Limb (tissue), 2 donors: ENCODE measurements around the gene ZNF154.

Source experiments
- DNase-seq, 2 donors: peaks; one replicate each; pipeline ENCODE4 v3.0.0-alpha.2; 2016; ENCODE audit errors: extremely low spot score in 2 of 2

The ZNF154 gene

GRCh38 chr19:57682226-57682766 is 26.7 kb downstream of the ZNF154 start:
- peak in 1 of 2 donors; percentile 34 for DNase-seq

- no peak for DNase-seq
Measured at GRCh38 chr19:57675881-57676280, 33.1 kb downstream of the ZNF154 start.

DNA sequence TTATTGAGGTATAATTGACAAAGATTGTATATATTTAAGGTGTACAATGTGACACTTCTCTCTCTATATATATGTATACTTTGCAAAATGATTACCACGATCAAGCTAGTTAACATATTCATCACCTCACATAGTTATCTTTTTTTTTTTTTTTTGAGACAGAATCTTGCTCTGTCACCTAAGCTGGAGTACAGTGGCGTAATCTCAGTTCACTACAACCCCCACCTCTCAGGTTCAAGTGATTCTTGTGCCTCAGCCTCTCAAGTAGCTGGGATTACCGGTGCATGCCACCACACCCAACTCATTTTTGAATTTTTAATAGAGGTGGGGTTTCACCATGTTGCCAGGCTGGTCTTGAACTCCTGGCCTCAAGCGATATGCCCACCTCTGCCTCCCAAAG is 36.5 kb downstream of the ZNF154 start:
- no peak for DNase-seq

GRCh38 chr19:57671124-57671895 is 37.7 kb downstream of the ZNF154 start:
- no peak for DNase-seq

GRCh38 chr19:57668635-57669034 is 40.4 kb downstream of the ZNF154 start, which contains the start of gene ZSCAN4:
TSS of gene ZSCAN4 (plus strand) at chr19:57668935. CDS start at chr19:57676146, 7,211 bp downstream.
- DNase-seq, result no peak

DNA sequence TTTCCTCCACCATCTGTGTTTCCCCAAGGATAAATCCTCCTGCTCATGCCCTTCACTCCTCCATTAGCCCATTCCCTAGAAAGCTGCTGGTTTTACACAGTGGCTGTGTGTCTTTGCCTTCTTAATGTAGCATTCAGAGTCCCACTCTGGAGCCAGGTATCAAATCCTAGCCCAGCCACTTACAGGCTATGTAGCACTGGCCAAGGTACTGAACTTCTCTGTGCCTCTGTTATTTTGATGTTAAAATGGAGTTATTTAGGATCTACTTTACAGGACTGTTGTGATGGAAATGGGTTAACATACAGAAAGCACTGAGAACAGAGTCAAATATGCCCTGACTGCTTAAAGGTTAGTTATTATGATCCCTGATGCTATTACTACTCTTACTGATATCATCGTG is 41.8 kb downstream of the ZNF154 start:
- no peak for DNase-seq

- DNase-seq, result no peak
Measured at GRCh38 chr19:57665261-57665806, 43.7 kb downstream of the ZNF154 start.

DNA sequence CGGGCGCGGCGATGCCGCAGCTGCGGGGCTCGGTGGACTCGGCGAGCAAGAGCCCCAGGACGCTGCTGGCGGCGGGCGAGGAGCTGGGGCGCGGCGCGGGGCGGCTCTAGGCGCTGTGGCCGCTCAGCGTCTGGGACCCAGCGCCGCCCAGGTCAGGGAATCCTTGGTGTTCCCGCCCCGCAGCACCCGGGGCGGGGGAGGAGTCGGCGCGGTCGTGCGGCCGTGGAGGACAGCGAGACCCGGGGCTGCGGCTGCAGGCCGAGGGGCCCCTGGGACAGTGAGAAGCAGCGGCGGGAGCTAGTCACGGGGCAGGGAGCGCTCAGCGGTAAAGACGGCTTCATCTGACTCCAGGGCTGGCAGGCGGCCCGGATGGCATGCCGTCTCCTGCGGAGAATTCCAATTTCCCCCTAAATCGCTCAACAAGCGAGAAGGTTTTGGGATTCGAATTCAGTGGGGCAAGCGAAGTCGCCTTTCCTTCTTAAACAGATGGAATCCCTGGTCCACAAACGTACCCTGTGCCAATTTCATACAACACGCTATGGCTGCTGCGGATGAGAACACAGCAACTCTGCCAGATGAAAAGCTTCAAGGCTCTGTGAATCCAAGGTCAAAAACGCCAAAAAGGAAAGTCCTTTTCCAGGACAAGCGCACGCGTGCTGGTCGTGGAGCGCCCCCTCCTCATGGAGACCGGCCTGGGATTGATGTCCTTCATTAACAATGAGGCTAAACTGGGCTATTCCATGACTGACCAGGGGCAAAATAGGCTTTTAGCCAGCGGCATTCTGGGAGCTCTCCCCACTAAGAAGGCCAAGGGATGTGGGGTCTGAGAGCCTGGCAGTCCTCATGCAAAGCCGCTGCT is 44.5 kb downstream of the ZNF154 start:
- peak; percentile 42 to 79 for DNase-seq

- no peak for DNase-seq
Measured at GRCh38 chr19:57656346-57656745, 52.7 kb downstream of the ZNF154 start.

- no peak for DNase-seq
Measured at GRCh38 chr19:57655443-57655842, 53.6 kb downstream of the ZNF154 start.

GRCh38 chr19:57653689-57654088 is 55.3 kb downstream of the ZNF154 start:
- no peak for DNase-seq

GRCh38 chr19:57651654-57651996 is 57.4 kb downstream of the ZNF154 start:
- DNase-seq, result no peak

GRCh38 chr19:57648331-57649003 is 60.5 kb downstream of the ZNF154 start:
- no peak for DNase-seq
